C4-2B (cell line): ENCODE data around the gene SNX7.

Experiments used
- H3K27ac ChIP-seq: fragments of 450-650 bp; 2 replicates; pipeline ENCODE4 v1.5.1; 2017
- CTCF ChIP-seq: fragments of 450-650 bp; conservative IDR thresholded peaks from 2 replicates; pipeline ENCODE4 v1.5.1; 2017; ENCODE audit warnings: mild to moderate bottlenecking
- ZFX ChIP-seq: fragments of 450-650 bp; IDR thresholded peaks from 2 replicates; pipeline ENCODE4 v1.6.1; 2017

SNX7 gene

GRCh38 chr1:98697781-98698180, 36.3 kb downstream of the SNX7 start:
- H3K27ac ChIP-seq: no peak overlapping the region
- TF ChIP-seq CTCF (no peak), ZFX (no peak)

- TF ChIP-seq CTCF (no peak), ZFX (no peak)
- no peak overlapping the region for H3K27ac ChIP-seq
Measured at GRCh38 chr1:98698625-98699024, 37.1 kb downstream of the SNX7 start.

- no peak overlapping the region for H3K27ac ChIP-seq
- TF ChIP-seq CTCF (no peak), ZFX (no peak)
Measured at GRCh38 chr1:98700228-98700627, 38.7 kb downstream of the SNX7 start.

- TF ChIP-seq ZFX (no peak), CTCF (no peak)
Measured at GRCh38 chr1:98702976-98703375, 41.5 kb downstream of the SNX7 start.

GRCh38 chr1:98704474-98704873, 43.0 kb downstream of the SNX7 start:
- no peak for TF ChIP-seq CTCF
- no peak for TF ChIP-seq ZFX
- H3K27ac ChIP-seq: no peak overlapping the region

More at GRCh38 chr1:98702976-98703375, 41.5 kb downstream of the SNX7 start:
- H3K27ac ChIP-seq: no peak overlapping the region

DNA sequence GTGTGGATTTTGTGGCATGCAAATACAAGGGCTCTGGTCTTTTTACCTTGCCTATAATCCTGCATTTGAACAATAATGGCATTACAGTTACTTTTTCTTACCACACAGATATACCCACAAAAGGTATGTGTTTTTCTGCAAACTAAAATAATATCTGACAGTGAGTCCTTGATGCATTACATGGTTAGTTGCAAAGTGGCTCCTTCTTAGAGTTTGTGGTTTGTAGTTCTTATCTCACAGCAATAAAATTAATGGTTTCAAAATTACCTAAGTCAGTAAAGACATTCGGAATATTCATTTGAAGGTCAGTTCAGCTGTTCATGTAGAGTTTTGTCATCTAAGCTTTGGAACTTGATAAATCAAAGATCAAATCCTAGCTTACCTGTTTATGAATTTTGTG, 43.5 kb downstream of the SNX7 start:
- TF ChIP-seq CTCF (no peak), ZFX (no peak)
- H3K27ac ChIP-seq: no peak overlapping the region

DNA sequence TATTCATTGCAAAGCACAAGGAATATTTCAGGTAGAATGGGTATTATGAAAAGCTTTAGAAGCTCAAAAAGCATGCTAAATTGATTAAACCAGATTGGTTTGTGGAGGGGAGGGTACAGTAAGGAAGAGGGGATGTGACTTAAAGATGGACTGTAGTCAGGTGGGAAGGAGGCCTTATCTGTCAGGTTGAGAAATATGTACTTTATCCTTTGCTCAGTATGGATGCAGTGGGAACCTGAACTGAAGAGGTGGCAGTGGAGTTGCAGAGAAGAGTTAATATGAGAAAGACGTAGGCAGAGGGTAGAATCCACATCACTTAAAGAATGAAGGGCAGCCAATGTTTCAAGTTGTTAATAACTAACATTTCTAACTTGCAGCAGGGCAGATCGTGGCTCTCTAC, 44.1 kb downstream of the SNX7 start:
- TF ChIP-seq ZFX (no peak), CTCF (no peak)
- no peak overlapping the region for H3K27ac ChIP-seq
